HepG2 (cell line): ENCODE data around the gene EIF3B.
"Not testable (repeated sequence)": the region's sequence is repeated elsewhere in the genome, so short reads cannot be mapped to it uniquely, and the experiment has no call there.

ENCODE experiments used
- ASH2L ChIP-seq: fragments of 300-600, 200-600 bp; sonication (generic); IDR thresholded peaks from 2 replicates; pipeline ENCODE4 v1.7.0; 2017; ENCODE audit warnings: low read depth, mild to moderate bottlenecking, moderate library complexity, mixed read lengths, low read length; ENCODE audit not compliant: insufficient read length
- EP300 ChIP-seq, 3 experiments: sonication (generic) in 1 of 3; formaldehyde crosslinking in 1 of 3; IDR thresholded peaks; 2 replicates each; pipeline versions ENCODE4 v1.5.1 to v1.6.1; 2011 to 2020; ENCODE audit warnings: low read depth in 2 of 3, low read length in 2 of 3, borderline replicate concordance in 1 of 3, improper control_type of control experiment in 1 of 3, mild to moderate bottlenecking in 1 of 3, missing genetic modification reagents in 1 of 3, moderate library complexity in 1 of 3
- FOXK1 ChIP-seq: sonication (generic); formaldehyde crosslinking; IDR thresholded peaks from 2 replicates; pipeline ENCODE4 v1.4.0; 2020; ENCODE audit warnings: low read depth, missing genetic modification reagents, borderline replicate concordance
- RBAK ChIP-seq: sonication (generic); formaldehyde crosslinking; IDR thresholded peaks from 2 replicates; pipeline ENCODE4 v1.5.1; 2020; ENCODE audit warnings: mild to moderate bottlenecking, missing genetic modification reagents
- TAF1 ChIP-seq: sonication (generic); formaldehyde crosslinking; IDR thresholded peaks from 2 replicates; pipeline ENCODE4 v1.4.0; 2020; ENCODE audit warnings: missing genetic modification reagents
- TF ChIP-seq, protein P1 (sequence below), 2 experiments: fragments of 450-650 bp in 1 of 2; sonication (generic) in 1 of 2; formaldehyde crosslinking in 1 of 2; IDR thresholded peaks; 2 replicates each; pipeline versions ENCODE4 v1.6.1 to v1.8.0; 2016 to 2022; ENCODE audit warnings: antibody characterized with exemption in 1 of 2, mild to moderate bottlenecking in 1 of 2, missing genetic modification reagents in 1 of 2
- TF ChIP-seq, protein P2 (sequence below): sonication (generic); formaldehyde crosslinking; IDR thresholded peaks from 2 replicates; pipeline ENCODE4 v1.5.0; 2020; ENCODE audit warnings: mild to moderate bottlenecking, missing genetic modification reagents, moderate library complexity

DNA sequence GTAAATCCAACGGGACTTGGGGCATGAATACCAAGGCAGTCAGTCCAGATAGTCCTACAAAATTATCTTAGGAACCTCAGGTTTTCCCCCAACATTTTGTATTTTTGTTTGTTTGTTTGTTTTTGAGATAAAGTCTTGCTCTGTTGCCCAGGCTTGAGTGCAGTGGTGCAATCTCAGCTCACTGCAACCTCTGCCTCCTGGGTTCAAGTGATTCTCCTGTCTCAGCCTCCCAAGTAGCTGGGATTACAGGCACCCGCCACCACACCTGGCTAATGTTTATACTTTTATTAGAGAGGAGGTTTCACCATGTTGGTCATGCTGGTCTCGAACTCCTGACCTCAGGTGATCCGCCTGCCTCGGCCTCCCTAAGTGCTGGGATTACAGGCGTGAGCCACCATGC, 49.4 kb upstream of the EIF3B start:
- TF ChIP-seq TAF1 (CRISPR knock-in tag); EP300 (IDR thresholded peaks at IDR 0.05; ENCODE audit: low read depth in 2 of 2, low read length in 2 of 2); EP300 (CRISPR knock-in tag; IDR thresholded peaks at IDR 0.05; ENCODE audit: borderline replicate concordance); ASH2L; RBAK (CRISPR knock-in tag); FOXK1 (CRISPR knock-in tag): not testable (repeated sequence)
- TF ChIP-seq, protein P1, sequence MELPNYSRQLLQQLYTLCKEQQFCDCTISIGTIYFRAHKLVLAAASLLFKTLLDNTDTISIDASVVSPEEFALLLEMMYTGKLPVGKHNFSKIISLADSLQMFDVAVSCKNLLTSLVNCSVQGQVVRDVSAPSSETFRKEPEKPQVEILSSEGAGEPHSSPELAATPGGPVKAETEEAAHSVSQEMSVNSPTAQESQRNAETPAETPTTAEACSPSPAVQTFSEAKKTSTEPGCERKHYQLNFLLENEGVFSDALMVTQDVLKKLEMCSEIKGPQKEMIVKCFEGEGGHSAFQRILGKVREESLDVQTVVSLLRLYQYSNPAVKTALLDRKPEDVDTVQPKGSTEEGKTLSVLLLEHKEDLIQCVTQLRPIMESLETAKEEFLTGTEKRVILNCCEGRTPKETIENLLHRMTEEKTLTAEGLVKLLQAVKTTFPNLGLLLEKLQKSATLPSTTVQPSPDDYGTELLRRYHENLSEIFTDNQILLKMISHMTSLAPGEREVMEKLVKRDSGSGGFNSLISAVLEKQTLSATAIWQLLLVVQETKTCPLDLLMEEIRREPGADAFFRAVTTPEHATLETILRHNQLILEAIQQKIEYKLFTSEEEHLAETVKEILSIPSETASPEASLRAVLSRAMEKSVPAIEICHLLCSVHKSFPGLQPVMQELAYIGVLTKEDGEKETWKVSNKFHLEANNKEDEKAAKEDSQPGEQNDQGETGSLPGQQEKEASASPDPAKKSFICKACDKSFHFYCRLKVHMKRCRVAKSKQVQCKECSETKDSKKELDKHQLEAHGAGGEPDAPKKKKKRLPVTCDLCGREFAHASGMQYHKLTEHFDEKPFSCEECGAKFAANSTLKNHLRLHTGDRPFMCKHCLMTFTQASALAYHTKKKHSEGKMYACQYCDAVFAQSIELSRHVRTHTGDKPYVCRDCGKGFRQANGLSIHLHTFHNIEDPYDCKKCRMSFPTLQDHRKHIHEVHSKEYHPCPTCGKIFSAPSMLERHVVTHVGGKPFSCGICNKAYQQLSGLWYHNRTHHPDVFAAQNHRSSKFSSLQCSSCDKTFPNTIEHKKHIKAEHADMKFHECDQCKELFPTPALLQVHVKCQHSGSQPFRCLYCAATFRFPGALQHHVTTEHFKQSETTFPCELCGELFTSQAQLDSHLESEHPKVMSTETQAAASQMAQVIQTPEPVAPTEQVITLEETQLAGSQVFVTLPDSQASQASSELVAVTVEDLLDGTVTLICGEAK (IDR thresholded peaks at IDR 0.05), result not testable (repeated sequence)
- TF ChIP-seq, protein P1 (CRISPR knock-in tag; IDR thresholded peaks at IDR 0.05), result not testable (repeated sequence)
- TF ChIP-seq, protein P2, sequence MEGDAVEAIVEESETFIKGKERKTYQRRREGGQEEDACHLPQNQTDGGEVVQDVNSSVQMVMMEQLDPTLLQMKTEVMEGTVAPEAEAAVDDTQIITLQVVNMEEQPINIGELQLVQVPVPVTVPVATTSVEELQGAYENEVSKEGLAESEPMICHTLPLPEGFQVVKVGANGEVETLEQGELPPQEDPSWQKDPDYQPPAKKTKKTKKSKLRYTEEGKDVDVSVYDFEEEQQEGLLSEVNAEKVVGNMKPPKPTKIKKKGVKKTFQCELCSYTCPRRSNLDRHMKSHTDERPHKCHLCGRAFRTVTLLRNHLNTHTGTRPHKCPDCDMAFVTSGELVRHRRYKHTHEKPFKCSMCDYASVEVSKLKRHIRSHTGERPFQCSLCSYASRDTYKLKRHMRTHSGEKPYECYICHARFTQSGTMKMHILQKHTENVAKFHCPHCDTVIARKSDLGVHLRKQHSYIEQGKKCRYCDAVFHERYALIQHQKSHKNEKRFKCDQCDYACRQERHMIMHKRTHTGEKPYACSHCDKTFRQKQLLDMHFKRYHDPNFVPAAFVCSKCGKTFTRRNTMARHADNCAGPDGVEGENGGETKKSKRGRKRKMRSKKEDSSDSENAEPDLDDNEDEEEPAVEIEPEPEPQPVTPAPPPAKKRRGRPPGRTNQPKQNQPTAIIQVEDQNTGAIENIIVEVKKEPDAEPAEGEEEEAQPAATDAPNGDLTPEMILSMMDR (CRISPR knock-in tag), result not testable (repeated sequence)
